ENCODE measurements around the gene ALKBH6.
"Not testable (repeated sequence)": the region's sequence is repeated elsewhere in the genome, so short reads cannot be mapped to it uniquely, and the experiment has no call there.

ALKBH6 gene

DNA sequence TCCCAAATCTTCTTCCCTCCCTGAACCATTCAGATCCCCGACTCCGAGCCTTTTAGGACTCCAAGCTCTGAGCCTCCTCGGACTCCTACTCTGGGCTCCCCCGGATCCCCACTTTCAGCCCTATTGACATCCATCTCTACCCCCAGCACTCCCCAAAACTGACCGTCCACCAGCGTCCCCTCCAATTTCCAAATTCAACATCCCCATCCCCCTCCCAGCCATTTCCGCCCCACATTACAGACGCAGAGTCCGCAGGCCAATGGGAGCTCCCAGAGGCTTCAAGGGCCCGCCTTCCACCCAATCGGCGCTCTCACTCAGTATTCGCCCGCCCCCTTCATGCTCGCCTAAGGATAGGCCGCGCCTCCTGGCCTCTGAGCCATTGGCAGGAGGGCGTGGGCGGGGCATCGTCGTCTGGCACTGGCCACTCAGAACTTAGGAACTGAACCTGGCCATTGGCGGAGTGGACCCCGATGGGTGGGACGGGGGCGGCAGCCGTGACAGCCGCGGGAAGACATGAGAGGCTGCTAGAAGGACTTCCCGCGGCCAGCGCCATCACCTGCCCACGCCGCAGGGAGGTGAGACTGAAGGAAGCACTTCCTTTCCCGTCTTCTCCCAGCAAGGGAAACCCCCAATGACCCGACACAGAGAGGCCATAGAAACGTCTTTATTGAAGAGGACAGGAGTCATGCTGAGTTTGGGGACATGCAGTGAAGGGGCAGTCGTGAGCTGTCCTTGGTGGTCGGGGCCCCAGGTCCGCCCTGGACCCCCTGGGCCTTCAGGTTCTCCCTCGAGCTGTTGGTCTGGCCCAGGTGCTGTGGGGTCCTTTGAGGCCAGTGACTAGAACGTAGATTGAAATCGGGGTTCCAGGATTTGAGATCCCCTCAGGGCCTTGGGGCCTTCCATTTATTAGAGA lies at the start of gene ALKBH6:
Gene ALKBH6, minus strand, starts transcription at position 202 of the 913 bp plus-strand sequence. CDS start 816 bp downstream, outside the sequence.
- DNase-seq: peak; percentile 100

DNA sequence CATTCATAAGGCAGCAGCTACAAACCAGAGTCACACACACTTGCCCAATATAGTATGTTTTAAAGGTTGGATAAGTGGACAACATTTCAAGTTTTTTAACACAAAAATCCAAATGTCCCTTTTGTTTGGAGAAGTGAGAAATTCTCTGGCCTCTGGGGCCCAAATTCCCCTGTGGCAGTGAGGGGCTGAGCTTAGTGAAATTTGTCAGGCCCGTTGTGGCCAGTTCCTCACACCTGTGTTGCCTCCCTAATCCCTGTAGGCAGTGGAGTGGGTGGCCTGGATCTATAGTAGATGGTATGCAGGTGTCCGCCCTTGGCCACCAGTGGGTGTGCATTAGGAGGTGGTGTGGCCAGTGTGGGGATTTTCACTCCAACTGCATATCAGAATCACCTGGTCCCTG lies 47.4 kb upstream of the ALKBH6 start:
- no peak for DNase-seq

DNA sequence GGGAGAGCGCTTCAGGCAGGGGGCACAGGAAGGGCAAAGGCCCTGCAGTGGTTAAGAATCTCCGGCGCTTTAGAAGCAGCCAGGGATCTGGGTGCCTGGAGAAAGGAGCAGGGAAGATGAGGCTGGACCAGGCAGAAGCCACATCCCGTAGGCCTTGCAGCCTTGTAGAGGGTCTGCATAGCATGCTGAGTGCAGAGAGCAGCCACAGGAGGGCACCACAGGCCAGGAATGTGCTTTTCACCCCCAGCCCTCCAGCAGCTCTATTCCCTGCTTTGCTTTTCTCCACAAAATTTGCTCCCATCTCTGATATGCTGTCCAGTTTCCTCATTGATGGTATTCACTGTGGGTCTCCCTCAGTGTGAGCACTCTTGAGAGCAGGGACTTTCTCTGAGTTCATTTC lies 46.4 kb upstream of the ALKBH6 start:
- peak; percentile 84 for DNase-seq

DNA sequence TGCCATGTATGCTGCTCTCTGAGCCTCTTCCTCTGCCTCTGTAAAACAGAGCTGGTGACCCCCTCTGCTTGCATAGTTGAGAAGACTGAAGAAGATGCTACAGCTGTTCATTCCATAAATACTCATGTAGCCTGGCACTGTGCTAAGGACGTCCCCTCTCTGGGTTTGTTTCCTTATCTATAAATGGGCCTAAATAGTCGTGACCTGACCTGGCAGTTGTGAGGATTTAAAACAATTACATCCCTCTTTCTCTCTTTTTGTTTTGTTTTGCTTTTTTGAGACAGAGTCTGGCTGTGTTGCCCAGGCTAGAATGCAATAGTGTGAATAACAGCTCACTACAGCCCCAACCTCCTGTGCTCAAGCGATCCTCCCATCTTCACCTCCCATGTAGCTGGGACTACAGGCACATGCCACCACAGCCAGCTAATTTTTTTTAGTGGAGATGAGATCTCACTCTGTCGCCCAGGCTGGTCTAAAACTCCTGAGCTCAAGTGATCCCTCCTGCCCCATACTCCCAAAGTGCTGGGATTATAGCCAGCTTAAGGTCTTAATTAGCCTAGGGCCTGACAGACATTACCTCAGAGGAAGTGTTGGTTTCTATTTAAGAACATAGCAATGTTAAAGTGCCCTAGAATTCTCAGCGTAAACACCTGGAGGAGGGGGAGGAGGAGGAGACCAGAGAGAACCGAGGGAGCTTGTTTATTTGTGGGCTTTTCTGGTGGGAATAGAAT lies 45.3 kb upstream of the ALKBH6 start:
- DNase-seq: no peak

DNA sequence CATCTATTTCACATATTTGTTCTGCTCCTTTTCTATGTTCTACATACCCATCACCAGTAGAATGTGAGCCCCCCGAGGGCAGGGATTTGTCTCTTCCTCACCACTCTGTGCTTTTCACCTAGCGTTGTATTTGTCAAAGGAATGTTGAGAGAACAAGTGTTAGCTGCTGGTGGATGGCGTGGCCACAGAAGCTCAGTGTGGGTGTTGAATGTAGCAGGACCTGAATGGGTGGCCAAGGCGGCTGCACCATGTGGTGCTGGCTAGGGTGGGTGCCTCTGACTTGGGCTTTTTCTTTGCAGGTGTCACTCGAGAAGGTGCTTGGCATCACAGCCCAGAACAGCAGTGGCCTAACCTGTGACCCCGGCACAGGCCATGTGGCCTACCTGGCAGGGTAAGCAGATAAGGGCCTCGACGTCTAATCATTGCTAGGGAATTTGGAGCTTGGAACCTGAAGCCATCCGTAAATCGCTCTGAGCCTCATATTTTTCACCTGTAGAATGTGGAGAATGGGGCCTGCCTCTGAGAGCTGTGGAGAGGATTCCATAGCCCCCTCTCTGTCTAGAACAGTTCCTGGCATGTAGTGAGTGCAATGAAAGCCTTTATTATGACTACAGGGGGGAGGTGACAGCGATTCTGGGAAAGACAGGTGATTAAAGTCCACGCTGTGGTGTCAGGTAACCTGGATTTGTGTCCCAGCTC lies 44.6 kb upstream of the ALKBH6 start:
- DNase-seq: no peak

DNA sequence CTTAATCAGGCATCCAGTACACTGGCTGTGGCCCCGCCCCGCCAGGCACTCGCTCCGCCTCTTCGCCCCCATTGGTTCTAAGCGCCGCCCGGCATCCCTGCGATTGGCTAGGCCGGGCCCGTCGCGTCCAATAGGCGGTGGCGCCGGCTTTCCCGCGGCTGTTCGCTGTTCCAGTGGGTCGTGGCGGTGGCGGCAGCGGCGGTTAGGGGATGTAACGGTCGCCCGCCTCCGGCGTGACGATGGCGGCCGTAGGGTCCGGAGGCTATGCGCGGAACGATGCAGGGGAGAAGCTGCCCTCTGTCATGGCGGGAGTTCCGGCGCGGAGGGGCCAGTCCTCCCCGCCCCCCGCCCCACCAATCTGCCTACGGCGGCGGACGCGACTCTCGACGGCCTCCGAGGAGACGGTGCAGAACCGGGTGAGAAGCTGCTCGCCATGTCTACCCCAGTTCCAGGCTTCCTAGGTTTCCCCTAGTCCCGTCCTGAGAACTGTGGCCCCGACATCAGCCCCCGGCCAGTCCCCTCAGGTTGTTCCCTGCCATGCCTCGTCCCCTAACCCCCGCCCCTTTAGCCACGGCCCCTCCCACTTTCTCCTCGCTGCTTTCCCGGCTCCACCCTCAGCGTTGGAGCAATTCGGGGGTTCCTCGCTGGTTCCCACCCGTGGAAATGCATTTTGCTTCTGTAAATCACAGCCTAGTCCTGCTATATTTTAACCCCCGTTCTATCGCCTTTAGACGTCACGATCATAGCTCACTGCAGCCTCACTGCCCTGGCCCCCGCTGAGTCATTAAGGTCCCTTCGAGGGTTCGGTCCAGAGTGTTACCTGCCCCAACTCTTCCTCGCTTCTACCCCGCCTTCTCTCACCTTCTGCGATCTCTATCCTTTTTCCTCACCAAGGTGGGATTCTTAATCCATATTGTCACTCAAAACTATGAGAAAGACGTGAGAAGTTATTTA lies 41.0 kb upstream of the ALKBH6 start, which contains the start of gene WDR62:
Gene WDR62, plus strand, starts transcription at position 165 of the 954 bp plus-strand sequence. Its CDS starts 75 bp downstream, at position 240.
- peak; percentile 97 for DNase-seq

DNA sequence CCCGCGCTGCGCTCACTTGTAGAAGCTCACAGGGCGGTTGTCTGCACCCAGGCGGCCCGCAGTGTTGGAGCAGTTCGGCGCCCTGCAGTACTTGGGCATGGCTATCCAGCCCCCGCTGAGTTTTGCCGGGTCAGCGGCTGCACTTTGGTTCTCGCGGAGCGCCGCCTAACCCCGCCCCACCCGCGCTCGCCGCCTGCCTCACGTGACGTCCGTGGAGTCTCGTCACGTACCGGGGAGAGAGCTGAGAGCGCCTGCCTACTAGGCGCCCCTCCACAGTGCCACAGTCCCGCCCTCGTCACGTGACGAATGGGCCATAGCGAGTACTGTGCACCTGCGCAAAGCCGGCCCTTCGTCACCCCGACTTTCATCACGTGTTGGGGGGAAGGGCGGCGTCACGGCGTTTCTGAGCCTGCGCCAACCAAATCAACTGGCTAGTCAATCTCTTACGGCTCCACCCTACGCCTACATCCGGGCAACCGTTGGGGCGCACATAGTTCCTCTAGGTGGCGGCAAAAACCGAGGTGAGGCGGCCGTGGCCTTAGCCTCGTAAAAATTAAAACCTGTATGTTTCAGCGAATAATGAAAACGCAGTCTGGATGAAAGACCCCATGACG lies 40.2 kb upstream of the ALKBH6 start, which contains the start of gene THAP8:
Gene THAP8, minus strand, starts transcription at position 167 of the 614 bp plus-strand sequence. Its CDS starts 68 bp downstream, at position 99.
- DNase-seq: peak; percentile 98

DNA sequence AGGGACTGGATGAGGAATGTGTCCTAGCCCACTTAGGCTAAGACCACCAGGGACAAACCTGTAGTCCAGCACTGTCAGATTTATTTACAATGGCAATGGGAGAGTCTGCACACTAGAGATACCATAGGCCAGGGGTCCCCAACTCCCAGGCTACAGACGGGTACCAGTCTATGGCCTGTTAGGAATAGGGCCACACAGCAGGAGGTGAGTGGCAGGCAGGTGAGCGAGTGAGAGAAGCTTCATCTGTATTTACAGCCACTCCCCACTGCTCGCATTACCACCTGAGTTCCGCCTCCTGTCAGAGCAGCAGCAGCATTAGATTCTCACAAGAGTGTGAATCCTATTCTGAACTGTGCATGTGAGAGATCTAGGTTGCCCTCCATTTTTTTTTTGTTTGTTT lies 37.6 kb upstream of the ALKBH6 start:
- DNase-seq: no peak

DNA sequence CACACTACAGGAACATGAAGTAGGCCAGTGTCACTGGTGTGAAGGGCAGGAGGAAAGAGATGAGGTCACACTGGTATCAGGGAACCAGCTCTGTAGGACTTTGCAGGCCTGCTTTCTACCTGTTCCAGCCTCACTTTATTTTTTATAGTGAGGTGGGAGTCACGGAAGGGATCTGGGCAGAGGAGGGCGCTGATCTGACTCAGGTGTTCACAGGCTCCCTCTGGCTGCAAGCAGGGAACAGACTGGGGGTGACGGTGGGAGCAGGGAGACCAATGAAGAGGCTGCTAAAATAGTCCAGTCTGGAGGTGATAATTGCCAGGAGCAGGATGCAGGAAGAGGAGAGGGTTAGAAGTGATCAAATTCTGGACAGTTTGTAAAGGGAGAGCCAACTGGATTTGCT lies 37.2 kb upstream of the ALKBH6 start:
- no peak for DNase-seq

DNA sequence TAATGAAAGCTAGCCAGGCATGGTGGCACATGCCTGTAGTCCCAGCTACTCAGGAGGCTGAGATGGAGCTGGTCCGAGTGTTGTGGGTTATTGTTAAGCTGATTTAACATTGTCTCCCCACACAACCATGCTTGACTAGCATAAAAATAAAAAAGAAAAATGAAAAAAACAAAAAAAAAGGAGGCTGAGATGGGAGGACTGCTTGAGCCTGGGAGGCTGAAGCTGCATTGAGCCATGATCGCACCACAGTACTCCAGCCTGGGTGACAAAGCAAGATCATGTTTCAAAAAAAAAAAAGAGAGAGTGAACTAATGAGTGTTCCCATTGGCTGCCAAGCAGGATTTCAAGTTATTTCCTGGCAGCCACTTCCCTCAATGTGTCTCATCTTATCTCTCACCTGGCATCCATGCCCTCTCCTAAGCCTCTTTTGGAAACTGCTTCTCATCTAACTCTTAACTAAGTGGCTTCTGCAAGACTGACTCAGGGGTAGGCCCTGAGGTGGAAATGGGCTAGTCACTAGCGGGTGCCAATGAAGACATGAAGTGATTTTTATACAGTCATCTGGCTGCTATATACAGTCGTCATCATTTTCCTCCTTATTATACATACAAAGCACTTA lies 35.2 kb upstream of the ALKBH6 start:
- no peak for DNase-seq

DNA sequence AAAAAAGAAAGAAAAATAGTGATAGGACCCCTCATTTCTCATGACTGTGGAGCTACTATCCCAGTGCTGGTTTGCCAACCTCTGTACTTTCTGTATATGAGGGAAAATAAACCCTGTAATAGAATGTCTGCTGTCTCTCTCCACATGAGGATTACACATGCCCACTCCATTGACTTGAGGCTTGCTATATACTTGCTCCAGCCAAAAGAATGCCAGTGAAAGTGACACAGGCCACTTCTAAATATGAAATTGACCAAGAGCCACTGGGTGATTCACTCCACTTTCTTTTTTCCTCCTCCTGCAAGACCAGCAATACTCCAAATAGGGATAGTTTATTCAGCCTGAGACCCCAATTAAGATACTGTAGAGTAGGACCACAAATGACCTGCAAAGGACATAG lies 33.8 kb upstream of the ALKBH6 start:
- DNase-seq: no peak

DNA sequence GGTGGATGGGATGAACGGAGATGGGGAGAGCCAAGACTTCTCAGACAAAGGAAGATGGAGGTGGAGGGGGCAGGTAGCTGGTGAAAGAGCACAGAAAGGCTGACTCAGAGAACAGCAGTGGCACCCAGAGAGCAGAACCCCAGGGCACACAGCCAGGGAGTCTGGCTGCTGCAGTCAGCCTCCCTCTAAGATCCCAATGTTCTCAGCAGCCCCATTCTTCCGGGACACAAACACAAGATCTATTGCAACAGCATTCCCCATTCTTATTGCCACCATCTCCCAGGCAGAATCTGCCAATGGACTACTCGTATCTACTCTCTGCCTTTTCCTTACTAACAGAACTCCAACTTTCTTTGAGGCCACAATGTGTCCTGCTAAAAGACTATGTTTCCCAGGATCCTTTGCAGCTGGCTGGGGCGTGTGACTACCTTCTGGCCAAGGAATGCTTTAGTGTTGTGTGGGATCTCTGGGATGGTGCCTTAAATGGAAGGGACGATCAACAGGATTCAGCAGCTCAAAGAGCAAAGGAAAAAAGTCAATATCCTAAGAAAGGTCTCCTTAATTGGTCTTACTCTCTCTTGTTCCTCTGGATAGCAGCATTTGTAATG lies 32.5 kb upstream of the ALKBH6 start:
- peak; percentile 37 for DNase-seq

DNA sequence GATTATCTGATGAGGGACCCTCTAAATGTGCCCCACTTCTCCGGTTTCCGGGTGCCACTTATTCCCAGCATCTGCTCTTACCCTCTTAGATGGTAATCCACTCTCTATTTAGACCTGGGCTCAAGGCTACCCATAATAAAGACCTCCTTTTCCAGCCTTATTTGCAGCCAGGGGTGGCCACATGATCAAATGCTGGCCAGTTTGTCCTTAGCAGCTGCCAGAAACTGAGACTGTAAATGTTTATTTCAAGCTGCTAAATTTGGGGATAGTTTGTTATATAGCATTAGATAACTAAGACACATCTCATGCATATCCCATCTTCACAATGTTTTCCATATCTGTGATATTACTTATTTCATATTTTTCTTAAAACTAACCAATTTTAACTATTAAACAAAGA lies 29.9 kb upstream of the ALKBH6 start:
- DNase-seq: peak; percentile 39

DNA sequence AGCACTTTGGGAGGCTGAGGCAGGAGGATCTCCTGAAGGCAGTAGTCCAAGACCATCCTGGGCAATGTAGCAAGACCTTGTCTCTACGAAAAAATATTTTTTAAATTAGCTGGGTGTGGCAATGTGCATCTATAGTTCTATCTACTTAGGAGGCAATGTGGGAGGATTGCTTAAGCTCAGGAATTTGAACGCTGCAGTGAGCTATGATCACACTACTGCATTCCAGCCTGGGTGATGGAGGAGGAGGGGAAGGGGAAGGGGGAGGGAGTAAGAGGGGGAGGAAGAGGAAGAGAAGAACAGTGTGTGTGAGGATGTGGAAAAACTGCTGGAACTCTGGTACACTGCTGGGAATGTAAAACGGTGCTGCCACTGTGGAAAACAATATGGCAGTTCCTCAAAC lies 27.8 kb upstream of the ALKBH6 start:
- no peak for DNase-seq

DNA sequence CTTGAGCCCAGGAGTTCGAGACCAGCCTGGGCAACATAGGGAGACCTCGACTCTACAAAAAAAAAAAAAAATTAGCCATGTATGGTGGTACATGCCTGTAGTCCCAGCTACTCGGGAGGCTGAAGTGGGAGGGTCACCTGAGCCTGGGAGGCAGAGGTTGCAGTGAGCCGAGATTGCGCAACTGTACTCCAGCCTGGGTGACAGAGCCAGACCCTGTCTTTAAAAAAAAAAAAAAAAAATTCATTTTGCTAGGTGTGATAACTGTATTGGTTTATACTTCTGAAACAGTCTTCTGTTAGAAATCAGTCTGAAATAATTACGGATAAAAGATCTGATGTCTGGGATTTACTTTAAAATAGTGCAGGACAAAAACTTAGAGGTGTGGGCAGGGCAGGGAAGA lies 27.1 kb upstream of the ALKBH6 start:
- not testable (repeated sequence) for DNase-seq

DNA sequence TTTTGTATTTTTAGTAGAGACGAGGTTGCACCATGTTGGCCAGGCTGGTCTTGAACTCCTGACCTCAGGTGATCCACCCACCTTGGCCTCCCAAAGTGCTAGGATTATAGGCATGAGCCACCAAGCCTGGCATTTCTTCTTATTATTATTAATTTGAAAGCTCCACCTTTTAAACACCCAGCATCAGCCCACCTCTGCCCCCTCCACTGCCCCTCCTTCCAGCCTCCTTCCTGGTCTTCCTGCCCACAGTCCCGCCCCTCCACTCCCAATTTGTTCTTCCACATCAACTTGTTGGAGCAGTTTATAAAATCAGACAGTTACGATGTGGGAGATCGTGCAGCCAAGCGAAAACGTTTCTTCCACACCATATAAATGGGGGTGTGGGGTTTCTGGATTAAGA lies 26.5 kb upstream of the ALKBH6 start:
- DNase-seq: no peak

DNA sequence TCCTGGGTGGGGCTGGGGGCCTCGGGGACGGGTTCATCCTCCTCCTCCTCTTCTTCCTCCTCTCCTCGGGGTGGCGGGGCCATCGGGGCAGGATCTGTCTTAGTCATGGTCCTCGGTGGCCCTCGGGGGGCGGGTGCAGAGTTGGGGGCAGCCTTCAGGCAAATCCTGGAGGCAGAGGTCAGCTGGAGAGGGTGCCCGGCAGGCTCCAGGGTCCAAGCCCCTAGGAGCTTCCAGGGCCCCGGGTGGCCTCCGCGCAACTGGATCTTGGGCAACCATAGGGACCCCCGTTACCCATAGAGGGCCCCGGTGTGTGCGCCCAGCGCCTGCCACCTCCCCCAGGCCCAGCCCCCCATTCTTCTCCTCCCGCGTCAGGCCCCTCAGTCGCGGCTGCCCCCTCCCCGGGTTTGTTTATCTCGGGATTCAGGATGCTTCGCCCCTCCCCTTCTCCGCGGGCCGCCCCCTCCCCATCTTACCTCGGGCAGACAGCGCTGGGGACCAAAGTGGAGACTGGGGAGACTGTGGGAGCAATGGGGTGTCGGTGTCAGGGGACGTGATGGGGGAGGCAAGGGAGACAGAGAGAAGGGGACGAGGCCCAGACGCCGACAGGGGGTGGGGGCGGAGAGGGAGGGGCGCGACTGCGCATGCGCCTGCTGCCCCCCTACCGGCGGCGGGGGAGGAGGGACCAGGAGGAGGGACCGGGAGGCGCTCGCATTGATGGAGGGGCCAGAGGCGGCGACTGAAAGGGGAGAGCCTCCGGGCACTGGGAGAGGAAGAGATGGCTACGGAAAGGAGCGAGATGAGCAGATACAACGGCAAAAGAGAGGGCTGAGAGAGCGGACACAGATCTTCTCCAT lies 18.5 kb upstream of the ALKBH6 start, which contains the start of gene CLIP3:
Gene CLIP3, minus strand, starts transcription at position 623 of the 854 bp plus-strand sequence. Its CDS starts 516 bp downstream, at position 107.
- DNase-seq: peak; percentile 88

DNA sequence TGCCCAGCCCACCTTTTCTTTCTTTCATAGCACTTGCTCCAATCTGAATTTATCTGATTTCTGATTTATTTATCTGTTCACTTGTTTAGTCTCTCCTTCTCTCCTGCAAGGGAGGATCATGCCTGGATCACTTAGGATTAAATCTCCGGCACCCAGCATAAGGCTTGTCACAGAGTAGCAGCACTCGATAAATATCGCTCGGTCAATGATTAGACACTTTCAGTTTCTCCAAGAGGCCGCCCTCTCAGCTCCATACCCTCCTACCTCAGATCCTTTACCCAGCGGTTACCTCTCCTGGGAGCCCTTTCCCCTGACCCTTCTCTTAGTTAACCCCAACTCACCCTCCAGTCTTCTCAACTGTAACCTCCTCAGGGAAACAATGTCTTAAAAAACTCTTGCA lies 17.3 kb upstream of the ALKBH6 start:
- no peak for DNase-seq

All from midbrain (tissue), 1 donor.